GM12891 (cell line): ENCODE data around the gene DLX2.

Experiments used
- PAX5 ChIP-seq: IDR thresholded peaks from 2 replicates; pipeline ENCODE4 v1.6.1; 2011; ENCODE audit warnings: low read length, moderate library complexity, mild to moderate bottlenecking; ENCODE audit not compliant: insufficient read depth, severe bottlenecking
- POLR2A ChIP-seq: IDR thresholded peaks from 2 replicates; pipeline ENCODE4 v1.6.1; 2011; ENCODE audit warnings: low read depth, low read length, control low read depth
- POLR2AphosphoS5 ChIP-seq: IDR thresholded peaks from 2 replicates; pipeline ENCODE4 v1.6.1; 2011; ENCODE audit warnings: low read depth, low read length, control low read depth
- POU2F2 ChIP-seq: IDR thresholded peaks from 2 replicates; pipeline ENCODE4 v1.6.1; 2011; ENCODE audit warnings: low read depth, mild to moderate bottlenecking, control low read depth, low read length, moderate library complexity
- SPI1 ChIP-seq: IDR thresholded peaks from 2 replicates; pipeline ENCODE4 v1.6.1; 2011; ENCODE audit warnings: low read depth, low read length, control low read depth
- TAF1 ChIP-seq: IDR thresholded peaks from 2 replicates; pipeline ENCODE4 v1.6.1; 2011; ENCODE audit warnings: low read depth, low read length, control low read depth

GRCh38 chr2:172081221-172082022 is 21.3 kb downstream of the DLX2 start:
- TF ChIP-seq POLR2AphosphoS5 (no peak), POU2F2 (no peak), POLR2A (no peak), SPI1 (no peak), TAF1 (no peak), PAX5 (no peak)
